ENCODE measurements around the gene EHBP1L1. TPM values are rescaled to one million over a fixed set of nuclear protein-coding genes. Genes with fewer than 3 reads are reported as not detected.

The EHBP1L1 gene
- total RNA-seq, 1 donor from 2014 or later, result 10.1 TPM

DNA sequence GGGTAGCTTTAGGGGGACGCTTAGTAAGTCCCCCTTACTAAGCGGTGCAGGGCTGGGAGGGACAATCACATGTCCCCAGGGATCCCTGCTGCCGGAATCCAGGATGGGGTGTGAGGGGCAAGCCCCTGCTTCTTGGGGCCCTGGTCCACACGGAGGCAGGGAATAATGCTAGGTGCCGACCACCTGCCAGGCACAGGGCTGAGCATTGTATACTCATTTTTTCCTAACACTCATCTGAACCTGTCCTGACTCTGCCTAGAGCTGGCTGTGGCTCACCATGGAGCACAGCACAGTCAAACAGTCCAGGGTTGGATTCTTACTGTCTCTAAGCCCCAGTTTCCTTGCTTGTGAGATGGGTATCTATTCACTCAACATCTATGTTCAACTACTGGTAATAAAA lies 16.3 kb upstream of the EHBP1L1 start:
- Histone ChIP-seq H2AFZ (ENCODE audit: low read depth, low read length) (no peak overlapping the region), H3K4me2 (ENCODE audit: low read length) (peak overlapping the region; percentile 94), H3K27me3 (ENCODE audit: insufficient read depth, low read length) (no peaks in the 10 kb centered on the region), H3K4me3 (ENCODE audit: insufficient read depth, low read depth, low read length) (no peak overlapping the region), H3K4me1 (ENCODE audit: insufficient read depth, low read length) (peaks cover 58% of the 10 kb centered on the region), H4K20me1 (ENCODE audit: insufficient read depth, low read length) (peaks cover 16% of the 10 kb centered on the region), H3K27ac (ENCODE audit: low read depth, low read length) (peak overlapping the region; percentile 92), H3K9me3 (ENCODE audit: insufficient read depth, low read depth, low read length) (no peaks in the 10 kb centered on the region), H3K79me2 (ENCODE audit: insufficient read depth, low read length) (peaks cover 29% of the 10 kb centered on the region), H3K9ac (ENCODE audit: low read length) (peak overlapping the region; percentile 84), H3K36me3 (ENCODE audit: insufficient read depth, low read length) (no peaks in the 10 kb centered on the region)
- no peak for FAIRE-seq
- no peak for DNase-seq (ENCODE audit: low read depth)
- Mint-ChIP-seq H3K27ac (ENCODE audit: unreplicated experiment) (no peak overlapping the region), H3K27me3 (ENCODE audit: low read depth, unreplicated experiment) (peaks cover 8% of the 10 kb centered on the region), H3K4me1 (ENCODE audit: low read depth, unreplicated experiment) (peaks cover 30% of the 10 kb centered on the region), H3K9me3 (ENCODE audit: unreplicated experiment) (no peaks in the 10 kb centered on the region), H3K4me3 (ENCODE audit: unreplicated experiment) (no peak overlapping the region), H3K36me3 (ENCODE audit: low read depth, unreplicated experiment) (peaks cover 2% of the 10 kb centered on the region)
- TF ChIP-seq, protein P1, sequence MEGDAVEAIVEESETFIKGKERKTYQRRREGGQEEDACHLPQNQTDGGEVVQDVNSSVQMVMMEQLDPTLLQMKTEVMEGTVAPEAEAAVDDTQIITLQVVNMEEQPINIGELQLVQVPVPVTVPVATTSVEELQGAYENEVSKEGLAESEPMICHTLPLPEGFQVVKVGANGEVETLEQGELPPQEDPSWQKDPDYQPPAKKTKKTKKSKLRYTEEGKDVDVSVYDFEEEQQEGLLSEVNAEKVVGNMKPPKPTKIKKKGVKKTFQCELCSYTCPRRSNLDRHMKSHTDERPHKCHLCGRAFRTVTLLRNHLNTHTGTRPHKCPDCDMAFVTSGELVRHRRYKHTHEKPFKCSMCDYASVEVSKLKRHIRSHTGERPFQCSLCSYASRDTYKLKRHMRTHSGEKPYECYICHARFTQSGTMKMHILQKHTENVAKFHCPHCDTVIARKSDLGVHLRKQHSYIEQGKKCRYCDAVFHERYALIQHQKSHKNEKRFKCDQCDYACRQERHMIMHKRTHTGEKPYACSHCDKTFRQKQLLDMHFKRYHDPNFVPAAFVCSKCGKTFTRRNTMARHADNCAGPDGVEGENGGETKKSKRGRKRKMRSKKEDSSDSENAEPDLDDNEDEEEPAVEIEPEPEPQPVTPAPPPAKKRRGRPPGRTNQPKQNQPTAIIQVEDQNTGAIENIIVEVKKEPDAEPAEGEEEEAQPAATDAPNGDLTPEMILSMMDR (IDR thresholded peaks at IDR 0.05; ENCODE audit: insufficient read depth, low read depth, low read length), result no peak
- no peak for TF ChIP-seq EZH2 (IDR thresholded peaks at IDR 0.05; ENCODE audit: insufficient read depth, low read length)

GRCh38 chr11:65559951-65560537 lies 15.8 kb upstream of the EHBP1L1 start:
- FAIRE-seq (no peak), DNase-seq (ENCODE audit: low read depth) (peak; percentile 55)
- H3K36me3 Mint-ChIP-seq (ENCODE audit: low read depth, unreplicated experiment), result peaks cover 2% of the 10 kb centered on the region
- peak overlapping the region; percentile 56 for H3K27ac Mint-ChIP-seq (ENCODE audit: unreplicated experiment)
- Histone ChIP-seq H3K4me3 (ENCODE audit: insufficient read depth, low read depth, low read length) (no peak overlapping the region), H3K4me1 (ENCODE audit: insufficient read depth, low read length) (peaks cover 53% of the 10 kb centered on the region), H4K20me1 (ENCODE audit: insufficient read depth, low read length) (peaks cover 11% of the 10 kb centered on the region), H3K9ac (ENCODE audit: low read length) (peak overlapping the region; percentile 55), H3K27ac (ENCODE audit: low read depth, low read length) (peak overlapping the region; percentile 92), H3K9me3 (ENCODE audit: insufficient read depth, low read depth, low read length) (no peaks in the 10 kb centered on the region), H3K27me3 (ENCODE audit: insufficient read depth, low read length) (no peaks in the 10 kb centered on the region), H3K4me2 (ENCODE audit: low read length) (peak overlapping the region; percentile 94), H3K79me2 (ENCODE audit: insufficient read depth, low read length) (peaks cover 24% of the 10 kb centered on the region), H3K36me3 (ENCODE audit: insufficient read depth, low read length) (no peaks in the 10 kb centered on the region), H2AFZ (ENCODE audit: low read depth, low read length) (no peak overlapping the region)
- peaks cover 28% of the 10 kb centered on the region for H3K4me1 Mint-ChIP-seq (ENCODE audit: low read depth, unreplicated experiment)
- no peaks in the 10 kb centered on the region for H3K9me3 Mint-ChIP-seq (ENCODE audit: unreplicated experiment)
- TF ChIP-seq, protein P1 (IDR thresholded peaks at IDR 0.05; ENCODE audit: insufficient read depth, low read depth, low read length), result no peak
- TF ChIP-seq EZH2 (IDR thresholded peaks at IDR 0.05; ENCODE audit: insufficient read depth, low read length), result no peak
- H3K4me3 Mint-ChIP-seq (ENCODE audit: unreplicated experiment), result peak overlapping the region; percentile 58
- H3K27me3 Mint-ChIP-seq (ENCODE audit: low read depth, unreplicated experiment), result peaks cover 3% of the 10 kb centered on the region
